ENCODE measurements around the gene MAPK7.

The MAPK7 gene

DNA sequence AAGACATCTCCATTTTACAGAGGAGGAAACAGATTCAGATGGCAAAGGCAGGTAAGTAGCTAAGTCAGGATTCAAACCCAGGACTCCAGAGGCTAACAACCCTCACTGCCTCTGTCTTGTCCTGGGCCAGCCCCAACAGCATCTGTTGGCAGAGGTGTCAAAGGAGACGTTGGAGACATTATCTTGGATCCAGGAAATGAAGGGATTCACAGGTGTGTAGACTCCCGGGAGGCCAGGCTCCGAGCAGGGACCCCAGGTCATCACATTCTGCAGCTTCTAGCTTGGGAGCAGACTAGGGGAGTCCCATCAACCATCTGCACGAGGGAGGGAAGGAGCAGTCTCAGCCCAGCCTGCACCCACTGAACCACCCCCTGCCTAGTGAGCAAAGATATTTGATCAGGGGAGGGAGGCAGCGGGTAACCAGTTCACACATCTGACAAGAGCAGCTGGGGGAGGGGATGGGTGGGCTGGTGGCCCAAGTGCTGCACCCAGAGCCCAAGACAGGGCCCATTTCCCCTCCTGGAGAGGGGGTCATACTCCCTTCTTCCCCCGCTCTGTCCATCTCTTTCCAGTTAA lies 14.8 kb upstream of the MAPK7 start:
- DNase-seq (ENCODE audit: low read depth, low spot score): no peak

DNA sequence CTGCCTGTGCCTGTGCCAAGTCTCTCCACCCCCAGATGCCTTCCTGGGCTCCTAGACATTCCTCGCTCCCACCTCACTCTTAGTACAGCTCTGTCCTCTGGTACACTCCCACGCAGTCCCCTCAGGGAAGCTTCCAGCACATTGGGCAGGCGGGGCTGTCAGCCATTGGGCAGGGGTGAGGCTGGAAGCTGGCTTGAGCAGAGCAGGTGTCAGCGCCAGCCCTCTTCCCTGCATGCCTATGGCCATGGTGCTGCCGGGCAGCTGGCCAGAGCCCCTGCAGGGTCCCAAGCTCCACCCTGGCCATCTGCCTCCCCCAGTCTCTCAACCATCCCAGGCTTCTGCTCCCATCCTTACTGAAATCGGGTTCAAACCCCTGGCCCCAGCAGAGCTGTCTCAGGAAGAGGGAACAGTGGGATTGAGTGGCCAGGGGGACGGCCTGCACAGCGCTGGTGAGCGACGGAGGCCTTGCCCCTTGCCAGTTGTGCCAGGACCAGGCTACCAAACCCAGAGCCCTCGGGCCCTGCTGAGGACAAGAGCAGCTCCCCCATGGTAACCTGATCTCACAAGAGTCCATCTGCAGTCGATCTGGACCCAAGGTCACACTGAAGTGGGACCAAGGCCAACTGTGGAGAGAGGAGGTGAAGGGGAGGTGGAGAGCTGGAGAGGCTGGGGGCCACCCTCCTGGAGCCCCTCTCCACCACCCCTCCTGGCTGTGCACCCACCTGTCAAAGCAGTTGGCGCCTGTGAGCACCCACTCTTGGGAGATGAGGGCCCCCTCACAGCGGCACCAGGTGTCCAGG lies 13.4 kb upstream of the MAPK7 start:
- no peak for DNase-seq (ENCODE audit: low read depth, low spot score)

DNA sequence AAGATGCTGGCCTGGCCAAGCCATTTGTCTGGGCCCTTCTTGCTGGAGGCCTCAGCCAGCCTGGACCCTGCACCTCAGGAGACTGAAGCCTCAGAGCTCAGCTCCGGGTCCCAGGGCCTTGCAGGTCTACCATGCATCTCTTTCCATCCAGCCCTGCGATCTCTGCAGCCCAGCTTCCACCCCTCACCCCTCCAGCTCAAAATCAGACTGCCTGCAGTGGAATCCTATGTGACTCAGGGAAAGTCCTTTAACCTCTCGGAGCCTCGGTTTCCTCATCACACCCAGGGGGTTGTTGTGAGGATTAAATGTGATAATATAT lies 12.8 kb upstream of the MAPK7 start:
- DNase-seq (ENCODE audit: low read depth, low spot score): no peak

DNA sequence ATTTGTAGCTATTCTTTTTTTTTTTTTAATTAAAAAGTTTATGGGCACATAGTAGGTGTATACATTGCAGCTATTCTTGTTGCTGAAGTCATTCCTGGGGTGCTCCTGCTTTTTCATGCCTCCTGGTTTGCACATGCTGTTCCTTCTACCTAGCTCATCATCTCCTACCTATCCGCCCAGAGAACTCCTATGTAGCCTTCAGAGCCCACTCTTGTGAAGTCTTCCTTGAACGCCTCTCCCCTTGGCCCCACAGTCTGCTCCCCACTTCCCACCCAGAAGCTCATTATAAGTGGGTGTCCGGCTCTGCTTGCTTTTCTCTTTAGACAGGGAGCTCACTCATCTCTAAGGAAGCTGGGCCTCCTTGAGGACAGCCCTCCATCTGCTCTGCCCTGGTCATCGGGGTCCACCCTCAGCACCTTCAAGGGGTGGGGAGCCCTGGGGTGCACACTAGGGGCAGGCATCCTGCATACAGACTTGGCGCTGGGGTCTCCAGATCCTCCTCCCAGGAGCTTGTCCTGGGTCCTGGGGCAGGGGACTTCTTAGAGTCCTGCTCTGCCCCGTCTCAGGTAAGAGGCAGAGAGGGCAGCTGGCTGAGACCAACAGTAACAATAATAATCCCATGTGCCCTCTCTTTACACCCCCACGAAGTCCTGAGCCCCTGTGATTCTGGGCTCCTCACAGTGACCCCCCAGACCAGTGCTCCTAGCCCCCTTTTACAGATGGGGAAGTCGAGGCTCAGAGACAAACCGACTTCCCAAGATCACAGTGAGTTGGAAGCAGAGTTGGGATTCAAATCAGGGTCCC lies 12.3 kb upstream of the MAPK7 start:
- DNase-seq (ENCODE audit: low read depth, low spot score): no peak

GRCh38 chr17:19366637-19366972 lies 11.7 kb upstream of the MAPK7 start:
- no peak for DNase-seq (ENCODE audit: low read depth, low spot score)

DNA sequence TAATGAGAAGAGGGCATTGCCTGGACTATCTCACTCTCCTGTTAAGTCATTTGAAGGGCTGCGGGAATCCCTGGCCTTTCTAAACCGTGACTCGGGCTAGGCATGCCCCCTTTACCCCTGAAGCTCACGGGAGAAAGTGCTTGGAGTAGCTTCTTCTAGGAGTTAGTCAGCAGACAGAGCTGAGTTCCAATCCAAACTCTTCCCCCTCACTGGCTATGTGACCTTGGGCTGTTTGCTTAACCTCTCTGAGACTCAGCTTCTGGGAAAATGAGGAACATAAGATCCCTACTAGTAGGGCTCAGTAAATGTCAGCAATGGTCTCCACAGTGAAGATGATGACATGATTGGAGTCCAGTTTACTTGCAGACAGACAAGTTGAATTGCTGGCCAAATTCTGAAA lies 10.1 kb upstream of the MAPK7 start:
- DNase-seq (ENCODE audit: low read depth, low spot score): no peak

DNA sequence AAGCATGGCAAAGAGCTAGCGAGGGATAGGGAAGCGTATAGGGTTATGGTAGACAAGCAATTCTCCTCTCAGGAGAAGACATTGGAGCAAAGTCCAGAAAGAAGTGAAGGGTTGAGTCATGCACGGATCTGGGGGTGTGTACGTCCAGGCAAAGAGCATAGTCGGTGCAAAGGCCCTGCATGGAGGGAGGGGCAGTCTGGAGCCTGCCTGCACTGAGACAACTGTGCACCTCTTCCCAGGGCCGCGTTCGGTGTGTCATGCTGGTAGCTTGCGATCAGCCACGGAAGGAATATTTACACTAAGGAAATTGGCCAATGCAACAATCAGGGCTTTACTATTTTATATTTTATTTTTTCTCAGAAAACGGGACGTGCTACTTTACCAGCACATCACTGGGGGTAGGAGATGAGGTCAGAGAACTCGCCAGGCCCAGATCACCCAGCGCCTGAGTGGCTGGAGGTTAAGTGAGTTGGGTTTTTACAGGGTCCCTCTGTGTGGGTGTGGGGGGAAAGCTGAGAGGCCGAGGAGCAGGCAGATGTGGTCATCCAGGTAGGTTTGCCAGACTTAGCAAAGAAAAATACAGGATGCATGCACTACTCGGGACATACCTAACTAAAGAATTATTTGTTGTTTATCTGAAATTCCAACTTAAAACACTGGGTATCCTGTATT lies 9.1 kb upstream of the MAPK7 start:
- DNase-seq (ENCODE audit: low read depth, low spot score): no peak

- DNase-seq (ENCODE audit: low read depth, low spot score): no peak
These were observed 8.3 kb upstream of the MAPK7 start for GRCh38 chr17:19369846-19370492.

DNA sequence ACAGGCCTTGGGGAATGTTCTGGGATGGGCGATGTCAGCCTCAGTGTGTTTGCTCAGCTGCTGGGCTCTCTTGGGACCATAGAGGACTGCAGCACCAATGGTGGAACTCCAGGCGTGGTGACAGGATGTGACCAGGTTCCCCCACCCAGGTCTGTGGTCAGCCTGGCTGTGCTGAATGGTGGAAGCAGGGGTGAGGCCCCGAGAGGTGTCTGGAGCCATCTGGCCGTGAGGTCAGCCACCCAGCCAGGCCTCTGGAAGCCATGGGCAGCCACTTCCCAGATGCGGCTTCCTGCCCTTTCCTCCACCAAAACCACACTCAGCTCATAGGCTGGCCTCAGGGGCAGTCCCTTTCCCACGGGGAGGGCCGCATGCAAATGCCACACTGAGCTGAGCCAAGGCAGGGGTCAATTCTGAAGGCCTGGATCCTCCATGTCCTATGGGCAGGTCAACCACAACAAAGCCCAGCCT lies 7.8 kb upstream of the MAPK7 start:
- no peak for DNase-seq (ENCODE audit: low read depth, low spot score)

DNA sequence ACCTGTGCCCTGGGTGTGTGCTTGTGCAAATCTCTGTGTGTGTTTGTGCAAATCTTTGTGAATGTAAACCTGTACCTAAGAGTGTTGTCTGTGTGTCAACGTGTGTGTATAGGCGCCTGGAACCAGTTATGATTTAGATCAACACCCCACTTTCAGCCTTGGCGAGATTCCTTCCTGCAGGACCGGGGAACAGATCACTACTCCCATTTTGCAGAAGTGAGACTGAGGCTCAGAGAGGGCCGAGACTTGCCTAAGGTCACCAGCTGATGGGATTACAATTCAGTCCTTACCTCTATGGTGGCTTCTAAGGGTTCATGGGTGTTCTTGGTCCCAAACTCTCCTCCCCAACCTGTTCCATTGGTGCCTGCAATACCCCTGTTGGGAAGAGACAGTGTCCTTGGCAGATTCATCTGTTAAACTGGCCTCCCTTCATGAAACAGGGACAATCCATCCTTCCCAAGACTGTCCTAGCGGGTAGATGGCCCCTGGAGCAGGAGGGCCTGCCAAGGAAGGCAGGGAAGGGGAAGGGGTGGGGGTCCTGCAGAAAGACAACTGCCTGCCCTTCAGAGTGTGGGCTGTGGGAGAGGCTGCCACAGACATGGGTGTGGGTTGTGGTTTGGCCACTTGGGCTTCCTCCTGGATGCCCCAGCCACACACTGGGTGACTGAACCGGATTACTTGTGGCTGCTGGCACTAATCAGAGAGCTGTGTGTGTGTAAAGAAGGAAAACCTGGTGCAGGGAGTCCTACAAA lies 6.9 kb upstream of the MAPK7 start:
- no peak for DNase-seq (ENCODE audit: low read depth, low spot score)

GRCh38 chr17:19372011-19372370 lies 6.3 kb upstream of the MAPK7 start:
- DNase-seq (ENCODE audit: low read depth, low spot score): no peak

- no peak for DNase-seq (ENCODE audit: low read depth, low spot score)
These were observed 5.9 kb upstream of the MAPK7 start for GRCh38 chr17:19372439-19372838.

DNA sequence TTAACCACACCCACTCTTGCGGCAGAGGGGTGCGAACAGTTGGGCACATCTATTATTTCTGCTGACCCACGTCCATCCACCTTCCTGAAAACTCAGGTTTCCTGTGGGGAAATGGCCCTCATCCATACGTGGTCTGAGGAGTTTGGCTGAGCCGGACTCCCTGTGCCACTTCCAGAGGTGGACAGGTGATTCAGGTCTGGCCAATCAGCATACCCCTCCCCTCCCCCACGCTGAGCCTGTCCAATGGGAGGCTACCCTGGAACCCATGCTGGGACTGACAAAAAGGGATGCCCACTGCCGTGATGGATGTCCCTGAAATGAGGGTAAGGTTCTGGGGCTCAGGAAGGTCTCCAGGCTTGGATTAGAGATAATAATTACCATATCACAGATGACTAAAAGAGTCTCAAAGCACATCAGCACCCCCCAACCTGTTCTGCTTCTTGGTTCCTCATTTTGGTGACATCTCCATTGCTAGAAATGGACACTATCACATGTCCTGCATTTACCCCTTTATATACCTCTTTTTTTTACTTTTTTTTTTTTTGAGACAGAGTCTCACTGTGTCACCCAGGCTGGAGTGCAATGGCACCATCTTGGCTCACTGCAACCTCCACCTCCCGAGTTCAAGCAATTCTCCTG lies 5.3 kb upstream of the MAPK7 start:
- DNase-seq (ENCODE audit: low read depth, low spot score): no peak

DNA sequence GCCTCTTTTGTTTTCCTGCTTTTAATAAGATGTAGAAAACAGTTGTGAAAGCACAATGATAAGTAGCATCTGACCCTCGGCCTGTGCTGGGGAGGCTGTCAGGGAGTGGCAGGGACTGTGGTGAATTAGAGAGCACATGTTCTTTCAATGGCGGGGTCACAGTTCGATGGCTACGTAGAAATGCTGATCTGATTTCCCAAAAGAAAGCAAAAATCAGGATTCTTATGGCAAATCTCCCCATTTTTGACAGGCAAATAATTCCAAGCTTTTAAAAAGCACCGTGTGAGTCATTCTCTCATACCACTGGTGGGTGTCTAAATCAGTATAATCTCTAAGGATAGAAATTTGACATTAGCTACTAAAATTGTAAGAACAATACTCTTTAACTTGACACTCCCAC lies 4.2 kb upstream of the MAPK7 start:
- no peak for DNase-seq (ENCODE audit: low read depth, low spot score)

GRCh38 chr17:19375732-19376131 lies 2.6 kb upstream of the MAPK7 start:
- no peak for DNase-seq (ENCODE audit: low read depth, low spot score)

DNA sequence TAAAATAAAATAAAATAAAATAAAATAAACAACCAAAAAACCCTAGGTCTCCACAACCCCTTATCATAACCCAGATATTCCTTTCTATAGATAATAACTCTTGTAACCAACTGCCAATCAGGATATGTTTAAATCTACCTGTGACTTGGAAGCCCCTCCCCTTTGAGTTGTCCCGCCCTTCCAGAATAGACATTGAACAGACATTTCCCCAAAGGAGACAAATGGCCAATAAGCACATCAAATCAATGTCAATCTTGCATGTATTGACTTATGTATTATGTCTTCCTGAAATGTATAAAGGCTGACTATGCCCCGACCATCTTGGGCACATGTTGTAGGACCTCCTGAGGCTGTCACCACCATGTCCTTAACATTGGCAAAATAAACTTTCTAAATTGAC lies 1.5 kb upstream of the MAPK7 start:
- no peak for DNase-seq (ENCODE audit: low read depth, low spot score)

GRCh38 chr17:19377602-19378415 lies 489 bp upstream of the MAPK7 start:
- peak; percentile 94 for DNase-seq (ENCODE audit: low read depth, low spot score)

GRCh38 chr17:19379361-19380065 lies 1.2 kb downstream of the MAPK7 start:
- DNase-seq (ENCODE audit: low read depth, low spot score): no peak
